ENCODE results near the gene HES4.
"Not testable (repeated sequence)": the region's sequence is repeated elsewhere in the genome, so short reads cannot be mapped to it uniquely, and the experiment has no call there.

HES4 gene

DNA sequence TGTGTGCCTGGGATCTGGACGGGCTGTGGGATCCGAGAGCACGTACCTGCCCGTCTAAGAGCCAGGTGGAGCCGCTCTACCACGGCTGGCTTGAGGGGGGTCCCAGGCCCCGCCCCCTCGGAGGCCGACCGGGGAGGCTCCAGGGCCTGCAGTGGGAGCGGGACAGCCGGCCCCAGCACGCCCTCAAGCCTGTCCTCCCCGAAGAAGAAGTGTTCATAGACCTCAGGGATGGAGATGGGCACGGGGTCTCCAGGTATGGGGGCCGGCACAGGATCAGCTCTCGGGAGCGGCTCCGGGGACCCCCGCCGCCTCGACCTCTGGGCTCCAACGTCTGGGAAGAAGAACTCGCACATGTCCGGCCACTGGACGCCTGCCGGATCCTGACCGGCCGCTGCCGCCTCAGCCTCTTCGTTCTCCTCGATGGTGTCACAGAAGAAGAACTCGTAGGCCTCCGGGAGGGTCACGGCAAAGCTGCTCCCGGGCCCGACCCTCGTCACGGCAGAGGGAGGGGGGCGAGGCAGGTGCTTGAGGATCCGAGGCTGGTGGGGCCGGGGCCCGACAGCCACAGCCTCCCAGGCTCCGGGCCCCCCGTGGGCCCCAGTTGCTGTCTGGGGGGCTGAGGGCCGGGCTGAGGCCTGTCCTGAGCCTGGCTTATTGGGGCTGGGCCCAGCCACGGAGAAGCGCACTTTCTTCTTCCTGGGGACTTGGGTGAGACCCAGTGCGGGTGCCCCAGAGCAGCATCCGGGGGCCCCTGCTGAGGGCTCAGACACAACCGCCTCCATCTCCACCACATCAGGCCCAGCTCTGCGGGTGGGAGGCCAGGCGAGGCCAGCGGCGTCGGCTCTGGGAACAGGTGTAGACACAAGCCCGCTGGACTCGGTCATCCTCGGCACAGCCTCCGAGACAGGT lies 20.8 kb downstream of the HES4 start:
- no peak for DNase-seq

GRCh38 chr1:978069-978834 lies 21.6 kb downstream of the HES4 start:
- peak; percentile 21 for DNase-seq

DNA sequence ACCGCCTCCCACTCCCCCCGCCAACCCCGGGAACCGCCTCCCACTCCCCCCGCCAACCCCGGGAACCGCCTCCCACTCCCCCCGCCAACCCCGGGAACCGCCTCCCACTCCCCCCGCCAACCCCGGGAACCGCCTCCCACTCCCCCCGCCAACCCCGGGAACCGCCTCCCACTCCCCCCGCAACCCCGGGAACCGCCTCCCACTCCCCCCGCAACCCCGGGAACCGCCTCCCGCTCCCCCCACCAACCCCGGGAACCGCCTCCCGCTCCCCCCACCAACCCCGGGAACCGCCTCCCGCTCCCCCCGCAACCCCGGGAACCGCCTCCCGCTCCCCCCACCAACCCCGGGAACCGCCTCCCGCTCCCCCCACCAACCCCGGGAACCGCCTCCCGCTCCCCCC lies 23.1 kb downstream of the HES4 start:
- DNase-seq, result not testable (repeated sequence)

DNA sequence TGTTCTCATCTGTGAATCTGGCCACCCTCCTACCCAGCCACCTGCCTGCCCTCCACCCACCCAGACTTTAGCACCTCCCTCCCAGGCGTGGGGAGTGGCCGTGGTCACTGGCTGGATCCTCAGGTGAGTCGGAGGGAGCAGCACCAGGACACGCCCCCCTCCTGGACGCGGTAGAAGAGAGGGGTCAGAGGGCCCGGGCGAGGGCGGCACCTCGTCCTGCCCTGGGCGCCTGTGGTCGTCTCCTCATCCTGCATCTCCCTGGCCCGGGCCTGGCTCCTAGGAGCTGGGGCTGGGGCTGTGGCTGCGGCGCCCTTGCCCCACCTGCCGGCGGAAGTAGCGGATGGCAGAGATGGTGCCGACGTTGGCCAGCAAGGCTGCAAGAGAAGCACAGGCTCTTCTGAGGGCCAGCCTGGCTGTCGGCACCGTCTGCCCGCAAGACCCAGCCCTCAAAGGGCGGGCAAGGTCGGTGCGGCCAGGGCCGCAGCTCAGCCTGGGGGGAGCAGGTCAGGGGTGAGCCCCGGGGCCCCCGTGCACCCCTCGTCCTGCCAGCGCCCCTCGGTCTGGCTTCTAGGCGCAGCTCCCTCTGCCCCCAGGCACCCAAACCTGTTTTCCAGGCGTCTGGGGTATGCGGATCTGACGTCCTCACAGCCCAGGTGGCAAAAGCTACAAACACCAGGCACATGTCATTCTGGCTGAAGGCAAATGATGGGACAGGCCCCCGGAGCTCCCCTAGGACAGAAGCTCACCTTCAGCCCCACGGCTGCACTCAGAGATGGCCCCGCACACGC lies 23.8 kb downstream of the HES4 start:
- DNase-seq, result no peak

- no peak for DNase-seq
Observed at GRCh38 chr1:975365-975764, 24.5 kb downstream of the HES4 start.

- no peak for DNase-seq
Observed at GRCh38 chr1:974687-975328, 25.1 kb downstream of the HES4 start.

GRCh38 chr1:974293-974640 lies 25.6 kb downstream of the HES4 start:
- DNase-seq, result no peak

DNA sequence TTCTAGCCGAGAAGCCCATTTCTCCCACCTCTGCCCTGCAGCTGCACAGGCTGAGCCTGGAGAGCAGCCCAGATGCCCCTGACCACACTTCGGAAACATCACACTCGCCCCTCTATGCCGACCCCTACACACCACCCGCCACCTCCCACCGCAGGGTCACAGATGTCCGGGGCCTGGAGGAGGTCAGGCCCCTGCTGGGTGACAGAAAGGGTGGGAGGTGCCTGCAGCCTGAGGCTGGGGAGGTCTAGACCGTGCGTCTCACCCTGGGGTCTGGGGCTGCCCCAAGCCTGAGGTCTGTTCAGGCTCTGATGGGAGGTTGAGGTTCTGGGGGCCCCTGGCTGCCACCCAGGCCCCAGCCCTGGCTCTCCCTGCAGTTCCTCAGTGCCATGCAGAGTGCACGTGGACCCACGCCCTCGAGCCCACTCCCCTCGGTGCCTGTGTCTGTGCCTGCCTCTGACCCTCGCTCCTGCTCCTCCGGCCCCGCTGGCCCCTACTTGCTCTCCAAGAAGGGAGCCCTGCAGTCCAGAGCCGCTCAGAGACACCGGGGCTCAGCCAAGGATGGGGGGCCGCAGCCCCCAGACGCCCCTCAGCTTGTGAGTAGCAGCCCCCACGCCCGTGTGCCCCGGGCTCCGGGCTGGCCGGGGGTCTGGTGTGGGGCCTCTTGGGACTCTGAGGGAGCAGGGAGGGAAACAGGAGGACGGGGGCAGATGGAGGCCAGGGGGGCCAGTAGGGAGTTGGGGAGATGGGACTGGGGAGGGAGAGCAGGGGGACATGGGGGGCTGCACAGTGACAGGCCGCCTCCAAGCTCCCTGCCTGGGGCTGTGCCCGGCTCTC lies 26.2 kb downstream of the HES4 start:
- DNase-seq, result no peak

DNA sequence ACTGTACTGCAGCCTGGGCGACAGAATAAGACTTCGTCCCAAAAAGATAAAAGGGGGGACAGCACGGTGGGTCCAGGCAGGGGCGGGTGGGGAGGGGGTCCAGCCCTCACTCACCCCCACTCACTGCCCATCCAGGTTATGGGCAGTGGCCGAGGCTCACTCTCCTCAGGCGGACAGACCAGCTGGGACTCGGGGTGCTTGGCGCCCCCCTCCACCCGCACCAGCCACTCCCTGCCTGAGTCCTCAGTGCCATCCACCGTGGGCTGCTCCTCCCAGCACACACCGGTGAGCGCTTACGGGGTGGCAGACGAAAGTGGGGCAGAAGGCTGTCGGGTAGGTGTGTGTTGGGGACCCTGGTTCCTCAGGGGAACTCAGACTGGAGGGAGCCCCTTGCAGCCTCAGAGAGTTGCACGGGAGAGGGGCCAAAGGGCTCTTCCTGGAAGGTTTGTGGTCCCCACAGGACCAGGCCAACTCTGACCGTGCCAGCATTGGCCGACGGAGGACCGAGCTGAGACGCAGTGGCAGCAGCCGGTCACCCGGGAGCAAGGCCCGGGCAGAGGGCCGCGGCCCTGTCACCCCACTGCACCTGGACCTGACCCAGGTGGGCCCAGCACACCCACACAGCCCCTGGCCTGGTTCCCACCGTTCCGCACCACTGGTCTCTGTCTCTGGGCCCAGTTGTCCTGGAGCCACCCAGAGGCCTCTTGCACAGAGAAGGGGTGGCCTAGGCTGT lies 27.0 kb downstream of the HES4 start:
- no peak for DNase-seq

DNA sequence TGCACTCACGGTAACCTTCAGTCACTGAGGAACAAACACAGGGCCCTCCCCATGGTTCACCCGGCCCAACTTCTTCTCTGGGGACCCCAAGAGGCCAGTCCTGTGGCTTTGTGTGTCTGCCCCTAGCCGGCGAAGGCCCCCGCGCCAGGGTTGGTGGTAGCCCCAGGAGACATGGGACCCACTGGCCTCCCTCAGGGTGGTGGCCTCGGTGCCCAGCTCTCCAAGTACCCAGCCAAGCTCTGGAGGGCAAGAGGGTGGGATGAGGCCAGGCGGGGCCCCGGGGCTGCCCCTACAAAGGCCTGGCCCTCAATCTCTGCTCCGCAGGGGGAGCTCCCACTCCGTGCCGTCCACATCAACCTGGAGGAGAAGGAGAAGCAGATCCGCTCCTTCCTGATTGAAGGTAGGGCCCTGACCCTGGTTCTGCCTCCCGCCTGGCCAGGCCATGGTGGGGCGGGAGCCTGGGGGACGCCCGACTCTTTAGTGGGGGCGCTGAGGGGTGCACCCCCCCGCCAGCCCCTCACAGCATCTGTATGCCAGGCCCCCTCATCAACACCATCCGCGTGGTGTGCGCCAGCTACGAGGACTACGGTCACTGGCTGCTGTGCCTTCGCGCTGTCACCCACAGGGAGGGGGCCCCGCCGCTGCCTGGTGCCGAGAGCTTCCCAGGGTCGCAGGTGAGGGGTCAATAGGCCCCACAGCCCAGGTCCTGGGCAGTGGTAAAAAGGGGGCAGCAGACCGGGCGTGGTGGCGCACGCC lies 28.0 kb downstream of the HES4 start:
- DNase-seq, result no peak

- no peak for DNase-seq
Observed at GRCh38 chr1:970973-971730, 28.7 kb downstream of the HES4 start.

DNA sequence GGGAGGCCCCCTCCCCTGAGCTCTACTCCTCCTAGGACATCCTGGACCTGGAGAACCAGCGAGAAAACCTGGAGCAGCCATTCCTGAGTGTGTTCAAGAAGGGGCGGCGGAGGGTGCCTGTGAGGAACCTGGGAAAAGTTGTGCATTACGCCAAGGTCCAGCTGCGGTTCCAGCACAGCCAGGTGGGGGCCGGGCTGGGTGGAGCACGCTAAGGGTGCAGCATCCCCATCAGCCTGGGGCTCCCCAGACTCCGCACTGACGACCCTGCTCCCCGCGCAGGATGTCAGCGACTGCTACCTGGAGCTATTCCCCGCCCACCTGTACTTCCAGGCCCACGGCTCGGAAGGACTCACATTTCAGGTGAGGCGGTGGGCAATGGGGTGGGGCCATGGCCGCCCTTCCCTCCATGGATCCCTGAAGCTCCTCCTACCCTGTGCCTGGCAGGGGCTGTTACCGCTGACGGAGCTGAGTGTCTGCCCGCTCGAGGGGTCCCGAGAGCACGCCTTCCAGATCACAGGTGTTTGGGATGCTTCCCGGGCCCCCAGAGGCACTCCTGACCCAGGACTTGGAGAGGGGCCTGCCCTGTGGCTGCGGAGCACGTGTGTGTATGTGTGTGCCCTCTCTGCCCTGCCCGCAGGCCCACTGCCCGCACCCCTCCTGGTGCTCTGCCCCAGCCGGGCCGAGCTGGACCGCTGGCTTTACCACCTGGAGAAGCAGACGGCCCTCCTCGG lies 29.5 kb downstream of the HES4 start:
- no peak for DNase-seq

- no peak for DNase-seq
Observed at GRCh38 chr1:969260-969855, 30.5 kb downstream of the HES4 start.

DNA sequence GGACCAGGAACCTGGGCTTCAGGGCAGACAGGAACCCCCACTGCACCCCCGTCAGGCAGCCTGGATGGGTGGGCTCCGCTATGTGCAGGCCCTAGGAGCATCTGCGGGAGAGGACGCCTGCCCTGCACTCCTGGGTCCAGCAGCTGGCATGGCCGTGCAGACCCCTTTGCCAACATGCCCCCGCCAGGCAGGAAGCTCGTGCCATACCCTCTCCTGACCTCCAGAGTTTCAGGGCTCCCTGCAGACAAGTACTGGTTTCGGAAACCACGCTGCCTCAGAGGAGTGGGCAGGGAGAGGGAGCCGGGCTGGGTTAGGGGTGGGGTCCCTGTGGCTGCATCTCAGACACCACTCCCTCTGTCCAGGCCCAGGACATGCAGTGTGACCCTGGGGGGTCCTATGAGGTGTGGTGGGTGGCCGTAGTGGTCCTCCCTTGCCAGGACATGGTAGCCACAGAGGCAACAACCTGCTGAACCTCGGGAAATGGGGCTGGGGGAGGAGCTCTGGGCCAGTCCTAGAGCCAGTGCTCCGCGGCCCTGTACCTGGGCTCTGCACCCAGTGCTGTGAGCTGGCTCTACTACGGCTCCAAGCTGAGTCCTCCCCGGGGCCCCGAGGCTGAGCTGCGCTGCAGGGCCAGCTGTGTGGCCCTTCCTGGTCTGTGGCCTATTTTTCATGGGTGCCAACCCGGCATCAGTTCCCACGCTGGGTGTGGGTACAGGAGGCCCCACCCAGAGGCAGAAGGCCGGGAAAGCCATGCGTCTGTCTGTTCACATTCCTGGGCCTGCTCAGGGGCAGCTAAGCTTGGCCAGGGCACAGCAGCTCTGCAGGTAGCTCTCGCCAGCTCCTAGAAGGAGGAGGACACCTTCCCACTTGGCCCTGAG lies 32.2 kb downstream of the HES4 start:
- DNase-seq, result no peak

DNA sequence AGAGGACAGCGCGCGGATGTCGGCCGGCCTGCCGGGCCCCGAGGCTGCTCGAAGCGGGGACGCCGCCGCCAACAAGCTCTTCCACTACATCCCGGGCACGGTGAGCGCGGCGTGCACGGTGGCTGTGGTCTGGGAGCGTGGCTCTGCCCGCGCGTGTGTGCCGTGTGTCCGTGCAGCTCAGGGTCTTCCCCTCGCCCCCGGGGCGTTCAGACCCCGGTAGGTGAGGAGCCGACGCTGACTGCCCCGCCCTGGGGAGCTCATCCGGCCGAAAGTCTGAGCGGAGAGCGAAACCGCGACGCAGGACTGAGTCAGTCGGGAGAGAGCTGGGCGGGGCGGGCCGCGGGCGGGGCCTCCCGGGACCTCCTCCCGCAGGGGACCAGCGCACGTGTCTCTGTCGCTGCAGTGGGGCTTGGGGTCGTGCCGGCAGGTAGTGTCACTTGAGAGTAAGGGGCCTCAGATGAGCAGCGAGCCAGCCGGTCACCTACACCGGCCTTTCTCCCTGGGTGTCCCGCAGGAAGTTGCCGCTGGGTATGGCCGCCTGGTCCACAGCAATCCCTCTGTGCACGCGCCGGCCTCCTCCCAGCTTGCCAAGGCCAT lies 33.1 kb downstream of the HES4 start:
- DNase-seq, result no peak

- DNase-seq, result no peak
Observed at GRCh38 chr1:966135-966703, 33.7 kb downstream of the HES4 start, which contains the start of gene PLEKHN1. Gene PLEKHN1, plus strand, starts transcription at chr1:966482. Its CDS starts 50 bp downstream, at chr1:966532.

Data from femur (tissue), 1 donor.